ENCODE data around the gene CEACAM5. TPM values are rescaled to one million over a fixed set of nuclear protein-coding genes. Genes with fewer than 3 reads are reported as not detected.
"Not testable (repeated sequence)": the region's sequence is repeated elsewhere in the genome, so short reads cannot be mapped to it uniquely, and the experiment has no call there.

CEACAM5 gene
- total RNA-seq, 1 donor from 2014 or later = not detected

- TF ChIP-seq CTCF (IDR thresholded peaks at IDR 0.05; ENCODE audit: partially characterized antibody, unreplicated experiment) = no peak
- Mint-ChIP-seq H3K36me3 (ENCODE audit: unreplicated experiment) (no peaks in the 10 kb centered on the region), H3K27ac (ENCODE audit: unreplicated experiment) (no peak overlapping the region), H3K4me1 (ENCODE audit: low read depth, unreplicated experiment) (no peaks in the 10 kb centered on the region), H3K27me3 (ENCODE audit: unreplicated experiment) (peaks cover 12% of the 10 kb centered on the region), H3K9me3 (ENCODE audit: unreplicated experiment) (no peaks in the 10 kb centered on the region), H3K4me3 (ENCODE audit: unreplicated experiment) (no peak overlapping the region)
- no peak for DNase-seq
These were observed 505 bp upstream of the CEACAM5 start for GRCh38 chr19:41707871-41708371.

GRCh38 chr19:41709516-41709915, 1.1 kb downstream of the CEACAM5 start:
- H3K4me3 Mint-ChIP-seq (ENCODE audit: unreplicated experiment); H3K9me3 Mint-ChIP-seq (ENCODE audit: unreplicated experiment); H3K4me1 Mint-ChIP-seq (ENCODE audit: low read depth, unreplicated experiment); H3K27ac Mint-ChIP-seq (ENCODE audit: unreplicated experiment); H3K36me3 Mint-ChIP-seq (ENCODE audit: unreplicated experiment); DNase-seq: not testable (repeated sequence)
- peaks cover 12% of the 10 kb centered on the region for H3K27me3 Mint-ChIP-seq (ENCODE audit: unreplicated experiment)

GRCh38 chr19:41709951-41710645, 1.7 kb downstream of the CEACAM5 start:
- no peaks in the 10 kb centered on the region for H3K9me3 Mint-ChIP-seq (ENCODE audit: unreplicated experiment)
- H3K27me3 Mint-ChIP-seq (ENCODE audit: unreplicated experiment) = peaks cover 10% of the 10 kb centered on the region
- H3K27ac Mint-ChIP-seq (ENCODE audit: unreplicated experiment) = no peak overlapping the region
- H3K4me1 Mint-ChIP-seq (ENCODE audit: low read depth, unreplicated experiment) = no peaks in the 10 kb centered on the region
- no peaks in the 10 kb centered on the region for H3K36me3 Mint-ChIP-seq (ENCODE audit: unreplicated experiment)
- no peak for TF ChIP-seq CTCF (IDR thresholded peaks at IDR 0.05; ENCODE audit: partially characterized antibody, unreplicated experiment)
- no peak for DNase-seq
- no peak overlapping the region for H3K4me3 Mint-ChIP-seq (ENCODE audit: unreplicated experiment)

- Mint-ChIP-seq H3K4me1 (ENCODE audit: low read depth, unreplicated experiment) (no peaks in the 10 kb centered on the region), H3K36me3 (ENCODE audit: unreplicated experiment) (no peaks in the 10 kb centered on the region), H3K9me3 (ENCODE audit: unreplicated experiment) (no peaks in the 10 kb centered on the region), H3K27me3 (ENCODE audit: unreplicated experiment) (peaks cover 7% of the 10 kb centered on the region), H3K4me3 (ENCODE audit: unreplicated experiment) (no peak overlapping the region), H3K27ac (ENCODE audit: unreplicated experiment) (no peak overlapping the region)
- no peak for DNase-seq
- no peak for TF ChIP-seq CTCF (IDR thresholded peaks at IDR 0.05; ENCODE audit: partially characterized antibody, unreplicated experiment)
These were observed 3.2 kb downstream of the CEACAM5 start for GRCh38 chr19:41711376-41712261.

GRCh38 chr19:41714598-41714997, 6.2 kb downstream of the CEACAM5 start:
- Mint-ChIP-seq H3K4me3 (ENCODE audit: unreplicated experiment) (no peak overlapping the region), H3K36me3 (ENCODE audit: unreplicated experiment) (no peaks in the 10 kb centered on the region), H3K27ac (ENCODE audit: unreplicated experiment) (no peak overlapping the region), H3K9me3 (ENCODE audit: unreplicated experiment) (no peaks in the 10 kb centered on the region), H3K4me1 (ENCODE audit: low read depth, unreplicated experiment) (no peaks in the 10 kb centered on the region), H3K27me3 (ENCODE audit: unreplicated experiment) (peaks cover 2% of the 10 kb centered on the region)
- DNase-seq = no peak
- no peak for TF ChIP-seq CTCF (IDR thresholded peaks at IDR 0.05; ENCODE audit: partially characterized antibody, unreplicated experiment)

Measured in glutamatergic neuron (in vitro differentiated cells).